OCI-LY1 (cell line): Measurements from ENCODE around the gene FHIT.

Experiments used
- CTCF ChIP-seq: fragments of 200-600 bp; sonication (generic), shearing (Covaris generic); IDR thresholded peaks from 2 replicates; pipeline ENCODE4 v1.5.1; 2017; ENCODE audit warnings: mild to moderate bottlenecking, antibody characterized with exemption, low read length, moderate library complexity, mixed read lengths
- EZH2 ChIP-seq: fragments of 200-600 bp; sonication (generic), shearing (Covaris generic); IDR thresholded peaks from 2 replicates; pipeline ENCODE4 v1.8.0; 2017; ENCODE audit warnings: borderline replicate concordance, mixed run types, mild to moderate bottlenecking, antibody characterized with exemption, low read length, moderate library complexity, mixed read lengths

DNA sequence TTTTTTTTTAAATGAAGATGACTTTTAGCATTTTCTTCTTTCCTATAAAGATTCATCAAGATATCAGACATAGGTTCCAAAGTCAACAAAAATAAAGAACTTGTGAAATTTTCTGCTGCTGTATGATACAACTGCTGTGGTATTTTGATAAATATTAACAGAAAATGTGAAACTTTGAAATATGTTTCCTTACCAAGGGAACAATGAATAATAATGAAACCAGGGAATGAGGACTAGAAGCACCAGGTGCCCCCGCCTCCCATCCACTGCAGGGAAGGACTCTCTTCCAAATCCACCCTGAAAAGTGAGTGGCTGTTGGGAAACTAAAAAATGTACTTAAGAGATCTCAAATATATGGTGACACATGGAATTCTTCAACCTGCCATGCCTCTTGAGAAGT, 198.4 kb downstream of the FHIT start:
- no peak for TF ChIP-seq CTCF
- no peak for TF ChIP-seq EZH2
